ENCODE data around the gene SYT17.

SYT17 gene

DNA sequence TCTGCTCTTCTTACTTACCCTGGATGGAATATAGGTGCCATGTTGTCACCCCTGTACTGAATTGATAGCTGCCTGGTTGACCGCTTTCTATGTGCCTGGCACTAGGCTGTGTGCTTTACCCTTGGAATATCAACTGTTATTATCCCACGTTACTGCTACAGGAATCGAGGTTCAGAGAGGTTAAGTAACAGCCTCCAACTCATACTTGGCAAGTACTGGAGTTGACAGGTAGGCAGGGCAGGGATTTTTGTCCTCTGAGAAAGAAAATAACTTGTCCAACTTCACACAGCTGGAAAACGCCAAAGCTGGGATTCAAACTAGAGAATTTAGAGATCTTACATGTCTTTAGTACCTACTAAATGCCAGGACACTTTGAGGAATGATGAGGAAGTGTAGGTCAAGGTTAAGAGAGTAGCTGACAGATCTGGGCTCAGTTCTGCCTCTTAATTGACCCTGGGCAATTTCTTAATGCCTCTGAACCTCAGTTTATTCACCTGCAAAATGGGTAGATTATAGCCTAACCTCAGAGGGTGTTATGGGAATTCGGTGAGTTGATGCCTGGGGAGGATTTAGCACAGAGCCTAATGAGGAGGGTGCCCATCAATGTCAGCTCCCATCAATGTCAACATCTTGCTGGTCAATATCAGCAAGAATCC is 28.5 kb upstream of the SYT17 start:
- DNase-seq, result no peak

DNA sequence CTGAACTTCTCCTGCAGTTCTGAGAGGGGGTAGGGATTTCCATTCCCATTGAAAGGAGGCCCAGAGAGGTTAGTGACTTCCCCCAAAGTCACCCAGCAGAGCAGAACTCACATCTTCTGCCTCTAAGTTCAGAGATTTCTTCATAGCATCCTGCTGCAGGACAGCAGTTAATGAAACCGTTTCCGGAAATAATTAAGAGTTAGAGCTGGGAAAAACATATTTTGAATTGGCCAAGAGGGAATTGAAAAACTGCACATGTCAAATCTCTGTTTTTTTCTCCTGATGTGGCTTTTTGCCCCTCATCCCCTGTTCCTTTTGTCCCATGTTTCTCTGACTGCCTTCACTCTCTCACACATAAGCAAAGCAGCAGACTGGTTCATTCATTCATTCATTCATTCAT is 27.6 kb upstream of the SYT17 start:
- DNase-seq, result no peak

DNA sequence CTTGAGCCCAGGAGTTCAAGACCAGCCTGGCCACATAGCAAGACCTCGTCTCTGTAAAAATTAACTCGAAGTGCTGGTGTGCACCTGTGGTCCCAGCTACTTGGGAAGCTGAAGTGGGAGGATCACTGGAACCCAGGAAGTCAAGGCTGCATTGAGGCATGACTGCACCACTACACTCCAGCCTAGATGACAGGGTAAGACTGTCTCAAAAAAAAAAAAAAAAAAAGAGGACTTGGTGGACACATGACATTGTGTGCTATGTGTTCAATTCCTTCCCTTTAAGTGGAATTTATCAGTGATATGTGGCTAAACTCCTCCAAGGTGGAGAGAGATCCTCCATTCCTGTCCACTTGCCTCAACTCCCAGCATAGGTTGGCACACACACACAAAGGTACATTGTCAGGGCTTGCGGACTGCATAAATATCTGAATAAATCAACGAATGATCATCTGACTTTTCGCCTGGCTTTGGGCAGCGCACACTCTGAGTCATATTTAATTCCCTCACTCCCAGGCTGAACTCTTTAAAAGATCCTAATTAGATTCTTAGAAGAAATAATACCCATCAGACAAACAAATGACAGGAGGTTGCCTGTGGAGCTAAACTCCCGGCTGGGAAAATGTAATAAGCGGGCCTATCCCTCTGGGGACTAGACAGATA is 25.0 kb upstream of the SYT17 start:
- no peak for DNase-seq

DNA sequence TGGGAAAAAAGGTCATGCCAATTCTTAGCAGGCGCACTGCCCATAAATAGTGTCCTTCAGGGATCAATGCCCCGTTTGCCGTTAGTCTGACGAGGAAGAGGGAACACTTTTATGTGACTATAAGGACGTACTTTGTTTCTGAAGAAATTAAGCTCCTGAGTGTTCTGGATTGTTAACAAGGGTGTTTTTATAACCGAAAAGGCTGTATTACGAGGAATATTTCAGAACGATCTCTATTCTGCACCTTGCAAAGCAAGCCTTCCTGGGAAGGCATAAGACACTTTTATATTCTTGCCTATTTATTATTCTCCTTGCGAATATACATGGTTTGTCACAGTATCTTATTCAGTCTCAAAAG is 24.5 kb upstream of the SYT17 start:
- no peak for DNase-seq

DNA sequence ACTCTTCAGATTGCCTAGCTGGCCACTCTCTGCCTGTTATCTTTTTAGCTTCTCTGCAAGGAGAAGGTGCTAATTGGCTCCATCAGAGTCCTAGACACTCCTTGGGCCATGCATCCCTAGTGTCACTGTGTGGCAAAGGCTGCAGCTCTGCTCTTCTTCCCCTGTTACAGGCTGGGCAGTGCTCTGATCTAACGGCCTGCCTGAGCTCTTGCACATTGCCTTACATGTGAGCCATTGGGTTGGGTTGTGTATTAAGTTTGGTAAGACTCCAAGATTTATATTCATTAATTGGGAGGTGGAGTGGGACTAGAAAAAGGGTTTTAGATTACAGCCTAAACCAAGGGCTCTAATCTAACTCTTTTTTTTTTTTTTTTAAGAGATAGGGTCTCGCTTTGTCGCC is 23.0 kb upstream of the SYT17 start:
- DNase-seq, result no peak

DNA sequence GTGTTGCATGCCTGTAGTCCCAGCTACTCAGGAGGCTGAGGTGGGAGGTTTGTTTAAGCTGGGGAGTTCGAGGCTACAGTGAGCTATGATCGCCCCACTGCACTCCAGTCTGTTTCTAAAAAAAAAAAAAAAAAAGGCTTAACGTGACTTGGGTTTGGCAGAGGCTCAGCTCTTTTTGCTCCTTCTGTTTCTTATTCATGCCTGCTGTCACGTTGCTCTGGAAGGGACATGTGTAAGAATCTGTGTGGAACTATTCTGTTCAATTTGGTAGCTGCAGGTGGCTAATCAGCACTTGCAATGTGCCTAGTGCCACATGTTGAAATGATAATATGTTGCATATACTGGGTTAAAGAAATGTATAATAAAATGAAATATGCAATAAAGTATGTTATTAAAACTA is 20.9 kb upstream of the SYT17 start:
- no peak for DNase-seq

DNA sequence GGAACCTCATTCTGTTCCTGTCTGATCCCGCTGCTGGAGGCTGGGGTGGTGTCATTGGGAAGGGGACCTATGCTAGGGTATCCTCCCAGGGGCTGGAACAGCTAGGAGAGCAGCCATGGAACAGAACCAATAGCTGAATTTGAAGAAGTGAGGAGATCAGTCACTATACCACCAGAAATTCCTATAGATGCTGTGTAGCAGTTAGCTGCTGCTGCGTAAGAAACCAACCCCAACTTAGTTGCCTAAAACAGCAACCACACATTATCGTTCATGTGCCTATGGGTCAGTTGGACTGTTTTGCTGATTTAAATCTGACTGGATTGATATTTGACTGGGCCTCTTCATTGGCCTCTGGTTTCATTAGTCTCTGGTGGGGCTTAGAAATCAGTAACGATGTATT is 20.4 kb upstream of the SYT17 start:
- DNase-seq, result no peak

DNA sequence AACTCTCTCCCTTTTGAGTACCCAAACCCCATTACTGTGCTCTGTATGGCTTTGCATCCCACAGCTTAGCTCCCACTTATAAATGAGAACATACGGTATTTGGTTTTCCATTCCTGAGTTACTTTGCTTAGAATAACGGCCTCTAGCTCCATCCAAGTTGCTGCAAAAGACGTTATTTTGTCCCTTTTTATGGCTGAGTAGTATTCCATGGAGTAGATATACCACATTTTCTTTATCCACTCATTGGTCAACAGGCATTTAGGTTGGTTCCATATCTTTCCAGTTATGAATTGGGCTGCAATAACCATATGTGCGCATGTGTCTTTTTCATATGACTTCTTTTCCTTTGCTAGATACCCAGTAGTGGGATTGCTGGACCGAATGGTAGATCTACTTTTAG is 19.9 kb upstream of the SYT17 start:
- no peak for DNase-seq

DNA sequence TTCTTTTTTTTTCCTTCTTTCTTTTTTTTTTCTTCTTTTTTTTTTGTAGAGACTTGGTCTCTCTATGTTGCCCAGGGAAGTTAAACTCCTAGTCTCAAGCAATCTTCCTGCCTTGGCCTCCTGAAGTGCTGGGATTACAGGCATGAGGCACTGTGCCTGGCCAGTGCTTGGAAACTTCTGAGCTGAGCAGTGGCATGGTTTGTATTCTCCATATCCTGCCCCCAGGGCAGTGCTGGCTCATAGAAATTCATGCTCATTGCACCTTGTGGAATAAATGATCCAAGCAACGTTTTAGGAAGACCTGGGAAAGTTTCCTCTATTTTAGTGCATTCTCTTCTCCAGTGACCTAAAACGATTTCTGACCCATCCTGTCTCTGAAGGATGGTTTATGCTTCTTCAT is 16.7 kb upstream of the SYT17 start:
- no peak for DNase-seq

DNA sequence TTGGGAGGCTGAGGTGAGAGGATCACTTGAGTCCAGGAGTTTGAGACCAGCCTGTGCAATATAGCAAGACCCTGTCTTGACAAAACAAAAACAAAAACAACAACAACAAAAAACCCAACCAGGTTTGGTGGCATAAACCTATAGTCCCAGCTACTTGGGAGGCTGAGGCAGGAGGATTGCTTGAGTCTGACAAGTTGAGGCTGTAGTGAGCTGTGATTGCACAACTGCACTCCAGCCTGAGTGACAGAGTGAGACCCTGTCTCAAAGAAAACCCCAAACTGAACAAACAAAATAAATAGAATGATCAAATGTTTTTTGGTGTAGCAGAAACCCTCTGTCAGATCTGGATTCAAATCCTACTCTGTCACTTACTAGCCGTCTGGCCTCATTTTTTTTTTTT is 16.0 kb upstream of the SYT17 start:
- no peak for DNase-seq

DNA sequence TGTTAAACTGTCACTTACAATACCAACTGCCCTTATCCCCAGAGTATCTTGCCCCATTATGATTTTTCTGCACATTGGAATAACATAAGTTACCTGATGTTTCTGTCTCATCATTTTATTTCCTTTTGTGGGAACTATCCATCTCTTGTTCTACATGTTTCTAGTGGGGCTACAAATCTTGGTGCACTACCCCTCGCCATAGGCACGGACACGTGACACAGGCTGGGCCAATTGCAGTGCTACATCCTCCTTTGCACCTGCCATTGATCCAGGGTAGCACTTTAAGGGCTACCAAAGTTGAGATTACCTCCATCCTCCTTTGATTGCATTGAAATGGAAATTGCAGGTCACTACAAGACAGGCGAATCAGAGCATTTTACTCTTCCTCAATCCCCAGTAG is 14.2 kb upstream of the SYT17 start:
- no peak for DNase-seq

DNA sequence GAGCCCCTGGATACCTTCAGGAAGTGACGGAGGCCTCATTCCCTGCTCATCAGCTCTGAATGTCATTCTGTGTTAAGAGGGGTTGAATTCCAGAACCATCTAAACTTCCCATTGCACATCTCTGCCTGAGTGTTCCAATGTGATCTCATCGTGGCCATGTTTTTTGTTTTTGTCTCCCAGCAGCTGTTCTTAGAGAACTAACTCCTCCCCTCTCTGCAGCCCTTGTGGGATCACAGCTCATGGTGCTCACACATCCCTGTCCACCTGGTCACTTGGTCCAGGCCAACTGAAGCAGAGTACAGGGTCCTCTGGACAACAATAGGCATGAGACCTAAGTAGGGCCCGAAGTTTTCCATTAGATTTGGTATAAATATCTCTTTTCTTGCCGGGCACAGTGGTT is 6.0 kb upstream of the SYT17 start:
- no peak for DNase-seq

DNA sequence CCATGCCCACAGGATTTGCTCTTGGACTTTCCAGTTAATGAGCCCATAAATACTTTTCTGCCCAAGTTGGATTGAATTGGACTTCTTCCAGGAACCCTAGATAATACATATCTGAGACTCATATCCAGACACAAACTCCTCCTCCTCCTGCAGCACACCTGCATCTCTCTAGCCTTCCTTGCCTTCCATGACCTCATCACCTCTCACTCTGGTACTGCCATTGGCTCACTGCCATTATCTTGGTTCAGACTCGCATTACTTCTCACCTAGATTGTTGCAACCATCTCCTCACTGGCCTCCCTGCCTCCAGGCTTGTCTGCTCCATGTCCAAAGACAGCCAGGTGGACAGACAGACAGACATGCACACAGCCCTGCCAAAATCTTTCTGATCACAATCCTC is 4.8 kb upstream of the SYT17 start:
- DNase-seq, result no peak

DNA sequence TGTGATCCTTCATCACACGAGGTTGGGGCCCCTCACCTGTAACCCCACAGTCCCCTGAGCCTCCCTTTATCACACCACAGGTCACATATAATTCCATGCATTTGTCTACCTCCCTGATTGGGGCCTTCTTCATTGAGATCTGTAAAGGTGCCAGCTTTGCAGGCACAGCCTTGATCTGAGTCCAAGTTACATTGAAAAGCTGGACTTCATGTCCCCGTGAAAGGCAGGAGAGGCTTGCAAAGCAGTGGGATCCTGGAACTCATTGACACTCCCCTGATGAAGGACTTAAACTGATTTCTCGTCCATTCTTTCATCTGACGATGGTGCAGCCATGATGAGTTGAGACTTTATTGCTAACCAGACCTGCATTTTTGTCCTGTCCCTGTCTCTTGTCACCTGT is 3.8 kb upstream of the SYT17 start:
- no peak for DNase-seq

DNA sequence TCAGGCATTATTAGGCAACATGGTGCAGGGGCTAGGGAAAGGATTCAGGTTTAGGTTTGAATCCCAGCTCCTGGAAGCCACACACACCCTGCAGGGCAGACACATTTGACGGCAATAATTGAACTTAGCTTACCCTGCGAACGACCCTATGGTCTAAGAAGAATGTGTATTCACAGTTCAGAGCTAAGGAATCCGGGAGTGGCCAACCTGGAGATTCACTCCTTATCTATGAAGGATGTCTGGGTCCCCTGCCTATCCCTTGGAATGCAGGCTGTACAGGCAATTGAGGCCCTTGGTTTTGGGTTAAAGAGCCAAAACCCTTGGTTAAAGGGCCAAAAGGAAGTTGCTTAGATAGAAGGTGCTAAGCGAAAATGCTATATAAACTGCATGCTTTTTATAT is 2.9 kb upstream of the SYT17 start:
- DNase-seq, result no peak

DNA sequence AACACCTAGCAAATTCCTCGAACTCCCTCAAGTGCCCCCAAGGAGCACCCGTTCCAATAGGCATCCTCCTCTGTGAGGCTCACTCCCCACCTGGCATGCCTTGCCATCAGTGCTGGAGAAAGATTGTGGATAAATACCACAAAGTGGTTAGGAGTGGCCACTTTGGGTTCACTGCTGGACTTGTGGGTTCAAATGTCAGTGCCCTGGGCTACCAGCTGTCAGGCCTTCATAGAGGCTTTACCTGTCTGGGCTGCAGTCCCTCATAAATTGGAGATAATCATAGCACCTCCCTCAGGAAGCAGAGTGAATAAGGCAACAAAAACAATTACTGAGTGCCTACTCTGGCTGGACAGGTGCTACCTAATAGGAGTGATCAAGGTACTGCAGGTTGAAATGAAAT is 1.5 kb upstream of the SYT17 start:
- no peak for DNase-seq

DNA sequence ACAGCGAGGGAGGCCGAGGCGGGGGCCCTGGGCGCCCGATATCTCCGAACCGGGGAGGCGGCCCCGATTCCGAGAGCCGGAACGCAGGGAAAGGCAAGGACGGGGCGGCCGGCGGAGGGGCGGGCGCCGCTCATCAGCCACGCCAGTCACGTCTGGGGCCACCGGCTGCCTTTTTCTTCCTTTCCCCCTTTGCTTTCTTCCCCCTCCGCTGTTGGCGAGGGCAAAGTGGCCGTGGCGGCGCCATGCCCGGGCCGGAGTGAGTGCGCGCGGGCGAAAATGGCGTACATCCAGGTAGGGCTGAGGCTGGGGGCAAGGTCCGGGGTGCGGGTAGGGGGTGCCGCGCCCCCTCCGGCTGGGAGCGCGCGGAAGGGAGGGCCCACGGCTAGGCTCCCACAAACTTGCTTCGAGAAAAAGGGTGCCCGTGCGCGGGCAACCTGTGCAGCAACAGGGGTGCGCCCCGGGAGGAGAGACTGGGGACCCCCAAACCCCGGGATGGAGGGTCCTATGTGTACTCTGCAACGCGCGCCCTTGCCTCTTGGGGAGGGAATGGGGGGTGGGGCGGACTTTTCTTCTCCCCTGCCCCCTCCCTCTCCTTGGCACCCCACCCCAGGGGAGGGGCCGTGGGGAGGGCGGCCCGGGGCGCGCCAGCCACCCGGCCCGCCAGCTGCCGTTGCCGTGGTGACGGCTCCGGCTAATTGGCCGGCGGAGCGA is 486 bp downstream of the SYT17 start:
- no peak for DNase-seq

DNA sequence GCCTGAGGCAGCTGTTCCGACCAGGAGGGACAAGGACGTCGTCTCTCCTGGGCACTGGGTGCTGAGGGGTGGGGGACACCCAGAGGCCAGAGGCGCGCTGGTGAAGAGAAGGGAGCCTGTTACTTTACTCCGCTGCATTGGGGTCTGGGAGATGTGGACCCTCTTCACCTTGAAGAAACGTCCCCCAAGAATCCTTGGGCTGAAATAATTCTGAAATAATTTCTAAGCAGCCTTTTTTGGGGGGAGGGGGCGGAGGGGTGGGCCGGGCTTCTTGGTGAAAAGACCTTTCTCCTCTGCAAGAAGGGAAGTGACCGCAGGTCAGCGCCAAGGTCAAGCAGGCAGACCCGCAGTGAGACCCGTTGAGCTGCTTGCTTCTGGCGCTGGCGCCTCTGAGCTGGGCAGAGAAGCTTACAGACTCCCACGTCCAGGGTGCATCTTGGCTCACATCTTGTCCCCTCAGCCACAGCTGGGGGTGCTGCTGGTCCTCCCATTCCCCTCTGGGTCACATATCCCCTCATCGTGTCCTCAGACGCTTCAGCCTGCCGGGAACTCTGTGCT is 1.1 kb downstream of the SYT17 start:
- no peak for DNase-seq

DNA sequence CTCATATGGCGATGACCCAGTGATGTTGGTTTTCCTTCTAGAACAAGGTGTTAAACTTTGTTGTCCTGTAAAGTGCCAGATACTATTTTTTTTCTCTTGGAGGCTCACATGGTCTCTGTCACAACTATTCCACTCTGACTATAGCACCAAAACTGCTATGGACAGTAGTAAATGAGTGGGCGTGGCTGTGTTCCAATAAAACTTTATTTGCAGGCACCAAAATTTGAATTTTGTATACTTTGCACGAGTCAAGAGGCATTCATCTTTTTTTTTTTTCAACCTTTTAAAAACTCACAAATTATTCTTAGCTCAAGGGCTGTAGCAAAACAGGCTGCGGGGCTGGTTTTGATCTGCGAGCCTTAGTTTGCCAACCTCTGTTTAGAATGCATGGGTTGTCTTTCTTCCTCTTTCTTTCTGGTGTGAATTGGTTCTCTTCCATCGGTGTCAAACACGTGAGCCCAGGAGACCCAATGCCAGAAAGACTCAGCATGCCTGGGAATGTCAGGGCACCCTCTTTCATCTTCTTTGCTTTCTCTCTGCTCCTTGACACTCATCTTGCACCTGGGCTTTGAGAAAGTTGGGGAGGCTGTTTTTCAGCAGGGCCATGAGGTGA is 2.1 kb downstream of the SYT17 start:
- no peak for DNase-seq

DNA sequence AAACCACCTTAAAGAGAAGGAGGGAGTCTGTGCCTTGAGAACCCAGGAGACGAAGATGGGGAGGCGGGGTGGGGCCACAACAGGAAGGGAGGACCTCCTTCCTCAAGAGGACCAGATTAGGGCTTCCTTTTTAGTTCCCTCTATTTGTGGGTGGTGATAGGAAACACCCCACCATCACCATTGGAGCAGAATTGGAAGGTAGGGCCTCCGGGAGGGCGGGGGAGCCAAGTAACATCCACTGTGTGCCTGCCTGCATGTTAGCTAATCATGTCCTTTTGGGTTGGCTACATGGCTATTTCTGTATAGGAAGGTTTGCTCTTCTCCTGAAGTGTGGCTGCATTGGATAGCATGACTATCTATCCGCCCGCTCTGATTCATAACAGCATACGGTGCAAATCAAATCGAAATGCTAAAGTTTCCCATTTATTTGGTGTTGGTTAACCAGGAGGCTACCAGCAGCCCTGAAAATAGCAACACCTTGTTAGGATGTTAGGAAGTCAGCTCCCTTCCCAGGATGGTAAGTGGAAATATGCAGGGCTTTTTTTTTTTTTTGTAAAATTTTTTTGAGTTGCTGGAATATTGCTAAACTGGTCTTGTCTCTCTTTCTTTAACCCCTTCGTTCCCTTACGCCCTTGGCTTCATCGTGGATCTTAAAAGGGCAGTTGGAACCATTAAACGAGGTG is 4.2 kb downstream of the SYT17 start:
- DNase-seq, result no peak

DNA sequence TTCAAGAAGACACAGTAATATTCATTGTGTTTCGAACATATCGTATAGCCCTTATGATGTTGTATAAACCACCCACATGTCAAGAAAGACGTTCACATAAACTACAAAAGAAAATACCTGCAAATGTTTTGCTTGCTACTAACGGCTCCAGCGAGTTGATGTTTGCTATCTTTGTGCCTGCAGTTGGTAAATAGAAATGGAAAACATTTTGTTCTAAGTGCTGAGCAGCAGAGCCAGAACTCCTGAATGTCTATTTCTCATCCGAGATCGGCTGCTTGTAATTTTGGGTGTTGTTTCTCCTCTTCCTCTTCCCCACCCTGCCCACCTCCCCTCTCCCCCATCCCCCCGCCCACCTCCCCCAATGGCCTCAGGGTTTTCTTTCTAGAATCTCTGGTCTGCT is 5.0 kb downstream of the SYT17 start:
- DNase-seq, result no peak

DNA sequence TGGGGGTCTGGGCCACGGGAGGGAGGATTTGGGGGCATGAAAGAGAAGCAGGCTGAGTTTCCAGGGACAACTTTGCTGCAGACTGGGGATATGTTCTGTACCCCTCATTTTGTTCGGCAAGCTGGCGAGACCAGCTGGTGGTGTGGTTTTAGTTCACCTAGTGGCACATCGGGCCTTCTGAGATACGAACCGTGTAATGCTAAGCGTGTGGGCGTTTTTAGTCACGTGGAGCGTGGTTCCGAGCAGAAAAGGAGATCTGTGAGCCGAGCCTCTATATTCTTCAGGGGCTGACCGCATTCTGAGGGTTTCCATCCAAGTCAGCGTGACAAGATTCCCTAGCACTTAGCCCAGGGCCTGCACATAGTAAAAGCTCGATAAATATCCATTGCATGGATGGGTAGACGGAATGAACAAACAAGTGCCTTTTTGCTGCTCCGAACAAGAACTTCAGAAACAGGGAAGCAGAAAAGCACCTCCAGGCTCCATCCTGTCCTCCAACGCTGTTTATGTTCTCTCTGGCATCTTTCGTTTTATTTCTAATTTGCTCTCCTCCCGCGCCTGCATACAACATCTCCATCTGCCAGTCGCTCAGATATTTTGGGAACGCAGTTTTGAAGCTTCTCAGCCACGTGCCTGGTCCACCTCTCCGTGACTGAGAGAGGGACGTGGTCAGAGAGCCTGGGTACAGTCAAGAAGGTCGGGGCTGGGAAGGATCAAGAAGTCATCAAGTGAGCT is 5.8 kb downstream of the SYT17 start:
- DNase-seq, result no peak

DNA sequence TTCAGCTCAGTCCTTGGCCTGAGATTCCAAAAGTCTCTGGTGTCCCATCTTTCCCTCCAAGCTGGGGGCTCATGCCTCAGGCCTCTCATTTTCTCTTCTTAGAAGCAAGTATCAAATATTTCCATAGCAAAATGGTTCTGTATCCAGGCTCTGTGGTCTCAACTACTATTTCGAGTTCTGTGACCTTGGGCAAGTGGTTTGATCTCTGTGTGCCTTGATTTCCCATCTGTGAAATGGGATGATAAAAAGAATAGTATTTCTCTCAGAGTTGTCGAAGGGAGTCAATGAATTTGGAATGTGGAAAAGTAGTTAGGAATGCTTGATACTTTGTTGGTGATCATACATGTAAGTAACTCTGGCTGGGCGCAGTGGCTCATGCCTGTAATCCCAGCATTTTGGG is 6.4 kb downstream of the SYT17 start:
- DNase-seq, result no peak
